ENCODE data around the gene GDF15. TPM values are rescaled to one million over a fixed set of nuclear protein-coding genes. Genes with fewer than 3 reads are reported as not detected.

Gene GDF15
- total RNA-seq, 2 experiments from 2014 or later, result not detected

GRCh38 chr19:18418483-18419194 lies 32.7 kb downstream of the GDF15 start:
- H3K36me3 Mint-ChIP-seq (ENCODE audit: low read depth), result peaks cover 15% of the 10 kb centered on the region
- ChIA-PET CTCF (interaction anchor here (0.7 to 4.1 kb wide), 22 partner anchors 8 to 412 kb away, joined by 3 to 22 read pairs (median 3); partner anchors contain the start of genes REX1BD and UPF1), POLR2A (interaction anchor here (0.6 to 1.9 kb wide), 2 partner anchors 100 to 137 kb away, joined by 4 to 7 read pairs; partner anchors contain the start of gene JUND)
- peak overlapping the region; percentile 74 for H3K4me3 Mint-ChIP-seq
- H3K4me1 Mint-ChIP-seq, result peaks cover 81% of the 10 kb centered on the region
- peaks cover 28% of the 10 kb centered on the region for H3K27me3 Mint-ChIP-seq
- H3K9me3 Mint-ChIP-seq, result no peaks in the 10 kb centered on the region
- no peak for DNase-seq
- H3K27ac Mint-ChIP-seq, result peak overlapping the region; percentile 85

- Mint-ChIP-seq H3K36me3 (ENCODE audit: low read depth) (peaks cover 18% of the 10 kb centered on the region), H3K9me3 (no peaks in the 10 kb centered on the region), H3K27ac (peak within 1 kb of the TSS; percentile 85), H3K4me1 (peaks cover 84% of the 10 kb centered on the region), H3K4me3 (peak within 1 kb of the TSS; percentile 89), H3K27me3 (peaks cover 28% of the 10 kb centered on the region)
- POLR2A ChIA-PET, result interaction anchor here (0.6 to 1.9 kb wide), 2 partner anchors 138 to 405 kb away, joined by 4 to 7 read pairs; partner anchors contain the start of gene JUND
- CTCF ChIA-PET, result interaction anchor here (0.5 to 4.1 kb wide), 23 partner anchors 8 to 1126 kb away, joined by 3 to 22 read pairs (median 3); partner anchors contain the start of genes REX1BD and UPF1
- DNase-seq, result peak; percentile 64
These were observed 33.3 kb downstream of the GDF15 start, which contains the start of gene SSBP4 for GRCh38 chr19:18419195-18419698. TSS of gene SSBP4 (plus strand) at chr19:18419398. CDS start at chr19:18419649, 251 bp downstream.

- Mint-ChIP-seq H3K9me3 (no peaks in the 10 kb centered on the region), H3K27ac (peak overlapping the region; percentile 76), H3K4me1 (peaks cover 84% of the 10 kb centered on the region), H3K27me3 (peaks cover 28% of the 10 kb centered on the region), H3K4me3 (peak overlapping the region; percentile 89), H3K36me3 (ENCODE audit: low read depth) (peaks cover 18% of the 10 kb centered on the region)
- peak; percentile 57 for DNase-seq
- ChIA-PET POLR2A (interaction anchor here (0.6 to 1.9 kb wide), 3 partner anchors 107 to 406 kb away, joined by 3 to 7 read pairs (median 4); partner anchors contain the start of gene JUND), CTCF (interaction anchor here (0.5 to 4.1 kb wide), 23 partner anchors 8 to 1127 kb away, joined by 3 to 22 read pairs (median 3); partner anchors contain the start of genes REX1BD and UPF1)
These were observed 33.9 kb downstream of the GDF15 start for GRCh38 chr19:18419699-18420460.

GRCh38 chr19:18420930-18421329 lies 35.0 kb downstream of the GDF15 start:
- POLR2A ChIA-PET, result no interaction called here
- CTCF ChIA-PET, result interaction anchor here (0.7 to 3.8 kb wide), 8 partner anchors 7 to 137 kb away, joined by 3 to 14 read pairs (median 3); partner anchors contain the start of gene KXD1
- peaks cover 24% of the 10 kb centered on the region for H3K27me3 Mint-ChIP-seq
- H3K4me3 Mint-ChIP-seq, result peak overlapping the region; percentile 89
- DNase-seq, result no peak
- peak overlapping the region; percentile 79 for H3K27ac Mint-ChIP-seq
- peaks cover 21% of the 10 kb centered on the region for H3K36me3 Mint-ChIP-seq (ENCODE audit: low read depth)
- H3K4me1 Mint-ChIP-seq, result peaks cover 83% of the 10 kb centered on the region
- no peaks in the 10 kb centered on the region for H3K9me3 Mint-ChIP-seq

- peaks cover 20% of the 10 kb centered on the region for H3K27me3 Mint-ChIP-seq
- CTCF ChIA-PET, result interaction anchor here (0.7 to 3.8 kb wide), 9 partner anchors 10 to 138 kb away, joined by 3 to 14 read pairs (median 3); partner anchors contain the start of gene KXD1
- DNase-seq, result no peak
- H3K9me3 Mint-ChIP-seq, result no peaks in the 10 kb centered on the region
- H3K4me1 Mint-ChIP-seq, result peaks cover 79% of the 10 kb centered on the region
- peaks cover 22% of the 10 kb centered on the region for H3K36me3 Mint-ChIP-seq (ENCODE audit: low read depth)
- POLR2A ChIA-PET, result no interaction called here
- H3K27ac Mint-ChIP-seq, result peak overlapping the region; percentile 79
- H3K4me3 Mint-ChIP-seq, result peak overlapping the region; percentile 89
These were observed 35.5 kb downstream of the GDF15 start for GRCh38 chr19:18421371-18421959.

GRCh38 chr19:18422530-18423191 lies 36.7 kb downstream of the GDF15 start:
- Mint-ChIP-seq H3K27ac (peak overlapping the region; percentile 79), H3K27me3 (peaks cover 12% of the 10 kb centered on the region), H3K4me3 (peak overlapping the region; percentile 89), H3K36me3 (ENCODE audit: low read depth) (peaks cover 22% of the 10 kb centered on the region), H3K4me1 (peaks cover 70% of the 10 kb centered on the region), H3K9me3 (no peaks in the 10 kb centered on the region)
- CTCF ChIA-PET, result interaction anchor here (0.8 to 1.3 kb wide), 3 partner anchors 18 to 35 kb away, joined by 3 to 5 read pairs (median 3); no protein-coding TSS in a partner anchor
- peak; percentile 70 for DNase-seq
- POLR2A ChIA-PET, result no interaction called here

- H3K36me3 Mint-ChIP-seq (ENCODE audit: low read depth), result peaks cover 22% of the 10 kb centered on the region
- peaks cover 4% of the 10 kb centered on the region for H3K27me3 Mint-ChIP-seq
- no peak for DNase-seq
- H3K4me3 Mint-ChIP-seq, result peak overlapping the region; percentile 89
- POLR2A ChIA-PET, result no interaction called here
- peak overlapping the region; percentile 79 for H3K27ac Mint-ChIP-seq
- no peaks in the 10 kb centered on the region for H3K9me3 Mint-ChIP-seq
- CTCF ChIA-PET, result interaction anchor here (0.6 to 1.2 kb wide), 3 partner anchors 17 to 130 kb away, joined by 3 to 4 read pairs (median 3); no protein-coding TSS in a partner anchor
- peaks cover 65% of the 10 kb centered on the region for H3K4me1 Mint-ChIP-seq
These were observed 37.5 kb downstream of the GDF15 start for GRCh38 chr19:18423258-18424020.

- H3K4me3 Mint-ChIP-seq, result no peak overlapping the region
- H3K27ac Mint-ChIP-seq, result no peak overlapping the region
- H3K27me3 Mint-ChIP-seq, result no peaks in the 10 kb centered on the region
- peaks cover 22% of the 10 kb centered on the region for H3K36me3 Mint-ChIP-seq (ENCODE audit: low read depth)
- ChIA-PET POLR2A (no interaction called here), CTCF (interaction anchor here (0.6 to 1.2 kb wide), 2 partner anchors 16 to 131 kb away, joined by 3 to 4 read pairs; no protein-coding TSS in a partner anchor)
- no peaks in the 10 kb centered on the region for H3K9me3 Mint-ChIP-seq
- H3K4me1 Mint-ChIP-seq, result peaks cover 63% of the 10 kb centered on the region
- no peak for DNase-seq
These were observed 38.3 kb downstream of the GDF15 start for GRCh38 chr19:18424122-18424889.

- CTCF ChIA-PET, result interaction anchor here (0.6 to 1.4 kb wide), 2 partner anchors 10 to 185 kb away, joined by 3 read pairs; no protein-coding TSS in a partner anchor
- peaks cover 22% of the 10 kb centered on the region for H3K36me3 Mint-ChIP-seq (ENCODE audit: low read depth)
- H3K27ac Mint-ChIP-seq, result no peak overlapping the region
- peaks cover 69% of the 10 kb centered on the region for H3K4me1 Mint-ChIP-seq
- H3K9me3 Mint-ChIP-seq, result no peaks in the 10 kb centered on the region
- DNase-seq, result no peak
- POLR2A ChIA-PET, result no interaction called here
- H3K27me3 Mint-ChIP-seq, result no peaks in the 10 kb centered on the region
- H3K4me3 Mint-ChIP-seq, result no peak overlapping the region
These were observed 39.0 kb downstream of the GDF15 start for GRCh38 chr19:18424890-18425514.

Measured in activated CD4-positive, alpha-beta T cell treated with anti-CD3 and anti-CD28 coated beads, Interleukin-2, amount 10 ng/mL, durations not matched to agents 7 days and 5 days (primary cell).